GM19025 (cell line): ENCODE measurements around the gene CC2D2A.

Experiments
- ATAC-seq: cut with Tn5 transposase; IDR thresholded peaks from one replicate; pipeline ENCODE4 v1.9.1; 2021; ENCODE audit warnings: mild to moderate bottlenecking, low read depth, moderate library complexity; ENCODE audit not compliant: unreplicated experiment

The CC2D2A gene

GRCh38 chr4:15551740-15552446 is 82.2 kb downstream of the CC2D2A start:
- no peak for ATAC-seq

GRCh38 chr4:15552557-15553362 is 83.1 kb downstream of the CC2D2A start:
- ATAC-seq: no peak

GRCh38 chr4:15556511-15557092 is 86.9 kb downstream of the CC2D2A start:
- ATAC-seq: no peak

GRCh38 chr4:15557786-15558550 is 88.3 kb downstream of the CC2D2A start:
- ATAC-seq: no peak

GRCh38 chr4:15558561-15558960 is 88.9 kb downstream of the CC2D2A start:
- no peak for ATAC-seq

- no peak for ATAC-seq
These were observed 92.4 kb downstream of the CC2D2A start for GRCh38 chr4:15562114-15562513.

GRCh38 chr4:15562623-15563022 is 92.9 kb downstream of the CC2D2A start:
- no peak for ATAC-seq

GRCh38 chr4:15563871-15564270 is 94.2 kb downstream of the CC2D2A start:
- no peak for ATAC-seq

GRCh38 chr4:15568821-15569220 is 99.1 kb downstream of the CC2D2A start:
- ATAC-seq: no peak

GRCh38 chr4:15569746-15570145 is 100.1 kb downstream of the CC2D2A start:
- ATAC-seq: no peak

GRCh38 chr4:15575966-15576365 is 106.3 kb downstream of the CC2D2A start:
- no peak for ATAC-seq

- ATAC-seq: no peak
These were observed 107.8 kb downstream of the CC2D2A start for GRCh38 chr4:15577508-15577907.

GRCh38 chr4:15584785-15585184 is 115.1 kb downstream of the CC2D2A start:
- no peak for ATAC-seq

GRCh38 chr4:15585331-15585730 is 115.6 kb downstream of the CC2D2A start:
- ATAC-seq: no peak

GRCh38 chr4:15586066-15586465 is 116.4 kb downstream of the CC2D2A start:
- no peak for ATAC-seq

- ATAC-seq: no peak
These were observed 118.0 kb downstream of the CC2D2A start for GRCh38 chr4:15587649-15588048.

GRCh38 chr4:15592799-15593198 is 123.1 kb downstream of the CC2D2A start:
- no peak for ATAC-seq

GRCh38 chr4:15598644-15599043 is 129.0 kb downstream of the CC2D2A start:
- ATAC-seq: no peak

GRCh38 chr4:15600176-15600575 is 130.5 kb downstream of the CC2D2A start:
- no peak for ATAC-seq

- no peak for ATAC-seq
These were observed 132.2 kb downstream of the CC2D2A start for GRCh38 chr4:15601862-15602261.

- no peak for ATAC-seq
These were observed 135.9 kb downstream of the CC2D2A start for GRCh38 chr4:15605537-15605936.
